ENCODE results near the gene ISL2.

Gene ISL2

DNA sequence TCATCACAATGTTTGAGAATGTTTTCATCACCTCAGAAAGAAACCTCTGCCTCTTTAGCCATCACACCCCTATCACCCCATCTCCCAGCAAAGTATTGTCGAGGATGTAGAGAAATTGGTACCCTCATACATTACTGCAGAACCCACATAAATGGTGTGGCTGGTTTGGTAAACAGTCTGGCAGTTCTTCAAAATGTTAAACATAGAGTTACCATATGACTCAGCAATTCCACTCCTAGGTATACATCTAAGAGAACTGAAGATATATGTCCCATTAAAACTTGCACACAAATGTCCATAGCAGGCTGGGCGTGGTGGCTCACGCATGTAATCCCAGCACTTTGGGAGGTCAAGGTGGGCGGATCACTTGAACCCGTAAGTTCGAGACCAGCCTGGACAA lies 16.6 kb upstream of the ISL2 start:
- TF ChIP-seq CTCF (IDR thresholded peaks at IDR 0.05) = no peak
- no peak for TF ChIP-seq ZFX (IDR thresholded peaks at IDR 0.05; ENCODE audit: borderline replicate concordance)
- H3K27ac ChIP-seq = no peak overlapping the region

- TF ChIP-seq ZFX (IDR thresholded peaks at IDR 0.05; ENCODE audit: borderline replicate concordance) (no peak), CTCF (IDR thresholded peaks at IDR 0.05) (no peak)
- no peak overlapping the region for H3K27ac ChIP-seq
Observed at GRCh38 chr15:76321171-76321570, 15.4 kb upstream of the ISL2 start.

DNA sequence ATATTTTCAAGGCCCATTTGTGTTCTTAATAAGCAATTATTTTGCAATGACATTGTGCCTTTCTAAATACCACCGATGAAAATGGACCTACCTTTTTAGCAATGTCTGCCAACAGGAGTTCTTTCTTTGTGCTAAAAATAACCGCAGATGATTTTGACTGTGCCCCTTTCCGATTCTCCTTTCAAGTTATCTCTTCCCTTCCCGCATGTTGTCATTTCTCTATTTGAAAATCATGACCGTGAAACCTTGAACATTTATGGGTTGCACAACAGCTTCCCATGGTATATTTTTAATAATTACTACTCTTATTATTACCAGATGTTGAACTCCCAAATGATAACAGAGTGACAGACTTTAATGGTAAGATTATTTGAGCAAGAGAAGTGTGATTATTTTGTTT lies 15.0 kb upstream of the ISL2 start:
- no peak overlapping the region for H3K27ac ChIP-seq
- TF ChIP-seq ZFX (IDR thresholded peaks at IDR 0.05; ENCODE audit: borderline replicate concordance) (no peak), CTCF (IDR thresholded peaks at IDR 0.05) (no peak)

DNA sequence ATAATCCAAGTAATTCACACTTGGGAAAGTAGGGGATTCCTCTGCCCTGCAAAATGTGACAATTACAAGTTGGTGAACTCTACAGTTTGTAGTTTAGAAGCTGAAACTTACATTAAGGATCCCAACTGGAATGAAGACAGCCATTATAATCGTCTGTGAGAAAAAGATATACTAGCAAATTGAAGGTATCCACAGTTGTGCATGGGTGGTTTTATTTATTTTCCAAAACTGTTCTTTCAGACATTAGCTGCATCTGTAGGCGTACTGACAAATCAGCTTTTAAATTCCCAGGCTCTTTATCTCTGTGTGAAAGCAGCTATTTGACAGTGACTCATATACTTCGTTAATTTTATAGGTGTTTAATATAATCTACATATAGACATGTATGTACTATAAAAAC lies 12.5 kb upstream of the ISL2 start:
- TF ChIP-seq CTCF (IDR thresholded peaks at IDR 0.05) = no peak
- no peak for TF ChIP-seq ZFX (IDR thresholded peaks at IDR 0.05; ENCODE audit: borderline replicate concordance)
- no peak overlapping the region for H3K27ac ChIP-seq

- H3K27ac ChIP-seq = no peak overlapping the region
- TF ChIP-seq CTCF (IDR thresholded peaks at IDR 0.05) = no peak
- no peak for TF ChIP-seq ZFX (IDR thresholded peaks at IDR 0.05; ENCODE audit: borderline replicate concordance)
Observed at GRCh38 chr15:76325704-76326103, 10.9 kb upstream of the ISL2 start.

- H3K27ac ChIP-seq = no peak overlapping the region
- TF ChIP-seq ZFX (IDR thresholded peaks at IDR 0.05; ENCODE audit: borderline replicate concordance) = no peak
- no peak for TF ChIP-seq CTCF (IDR thresholded peaks at IDR 0.05)
Observed at GRCh38 chr15:76327191-76328105, 9.1 kb upstream of the ISL2 start.

GRCh38 chr15:76328106-76328696 lies 8.4 kb upstream of the ISL2 start:
- no peak for TF ChIP-seq CTCF (IDR thresholded peaks at IDR 0.05)
- no peak for TF ChIP-seq ZFX (IDR thresholded peaks at IDR 0.05; ENCODE audit: borderline replicate concordance)

More at GRCh38 chr15:76328106-76328696, 8.4 kb upstream of the ISL2 start:
- no peak overlapping the region for H3K27ac ChIP-seq
